Measurements from ENCODE around the gene HCCS.

DNA sequence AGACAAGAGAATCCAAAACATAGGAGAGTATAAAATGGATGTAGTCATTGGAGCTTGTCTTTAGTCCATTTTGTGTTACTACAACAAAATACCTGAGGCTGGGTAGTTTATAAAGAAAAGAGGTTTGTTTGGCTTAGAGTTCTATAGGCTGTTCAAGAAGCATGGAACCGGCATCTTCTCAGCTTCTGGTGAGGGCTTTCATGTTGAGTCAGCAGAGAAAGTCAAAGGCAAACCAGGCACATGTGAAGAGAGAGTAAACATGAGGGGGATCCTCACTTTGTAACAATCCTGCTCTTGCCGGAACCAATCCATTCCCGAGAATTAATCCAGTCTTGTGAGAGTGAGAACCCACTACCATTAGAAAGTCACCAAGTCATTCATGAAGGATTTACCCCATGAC lies 8.1 kb upstream of the HCCS start:
- TF ChIP-seq ARNTL (CRISPR knock-in tag; IDR thresholded peaks at IDR 0.05; ENCODE audit: borderline replicate concordance, low read depth): no peak
- no peak for TF ChIP-seq ESRRG (CRISPR knock-in tag; IDR thresholded peaks at IDR 0.05)
